Spleen (tissue), 11 donors: ENCODE data around the gene RNF169. TPM values are rescaled to one million over a fixed set of nuclear protein-coding genes. Genes with fewer than 3 reads are reported as not detected.
"Not testable (repeated sequence)": the region's sequence is repeated elsewhere in the genome, so short reads cannot be mapped to it uniquely, and the experiment has no call there.

ENCODE experiments used
- DNase-seq: peaks from one replicate; pipeline ENCODE4 v3.0.0-alpha.2; 2020
- H3K27ac ChIP-seq, 8 donors: fragments of 200-600 bp; sonication (generic) in 7 of 8; 1 replicate in 4 of 8; 2 replicates in 4 of 8; pipeline versions ENCODE4 v1.5.0 to v1.8.0; 2016 to 2021; ENCODE audit warnings: inconsistent platforms in 4 of 8, mild to moderate bottlenecking in 4 of 8, moderate library complexity in 1 of 8
- H3K27me3 ChIP-seq, 7 donors: fragments of 200-600 bp; sonication (generic) in 6 of 7; replicated peaks in 1 of 7; 1 replicate in 4 of 7; 2 replicates in 3 of 7; pipeline versions ENCODE4 v1.5.0 to v1.8.0; 2016 to 2021; ENCODE audit warnings: inconsistent platforms in 3 of 7, mild to moderate bottlenecking in 1 of 7
- H3K36me3 ChIP-seq, 6 donors: fragments of 200-600 bp; sonication (generic) in 5 of 6; 1 replicate in 4 of 6; 2 replicates in 2 of 6; pipeline versions ENCODE4 v1.5.0 to v1.8.0; 2016 to 2021; ENCODE audit warnings: inconsistent platforms in 2 of 6
- H3K4me1 ChIP-seq, 6 donors: fragments of 200-600 bp; sonication (generic) in 5 of 6; 1 replicate in 3 of 6; 2 replicates in 3 of 6; pipeline versions ENCODE4 v1.5.0 to v1.8.0; 2016 to 2021; ENCODE audit warnings: inconsistent platforms in 3 of 6
- H3K4me3 ChIP-seq, 8 donors: fragments of 200-600 bp; sonication (generic) in 7 of 8; 1 replicate in 4 of 8; 2 replicates in 4 of 8; pipeline versions ENCODE4 v1.5.0 to v1.8.0; 2016 to 2021; ENCODE audit warnings: inconsistent platforms in 4 of 8, mild to moderate bottlenecking in 4 of 8, moderate library complexity in 2 of 8
- H3K9me3 ChIP-seq, 8 donors: fragments of 200-600 bp; sonication (generic) in 7 of 8; 1 replicate in 4 of 8; 2 replicates in 4 of 8; pipeline versions ENCODE4 v1.5.0 to v1.8.0; 2016 to 2021; ENCODE audit warnings: inconsistent platforms in 4 of 8
- POLR2A ChIP-seq, 3 donors: fragments of 450-650 bp; IDR thresholded peaks; one replicate each; pipeline ENCODE4 v1.5.1; 2017; ENCODE audit warnings: antibody characterized with exemption in 3 of 3, mild to moderate bottlenecking in 1 of 3
- POLR2AphosphoS5 ChIP-seq, 3 donors: sonication (generic); formaldehyde crosslinking; IDR thresholded peaks; one replicate each; pipeline ENCODE4 v1.5.1; 2017; ENCODE audit warnings: antibody characterized with exemption in 3 of 3
- WGBS, 5 donors: extraction: QIAGEN DNeasy Blood & Tissue Kit in 3 of 5; methylation state at CpG; one replicate each; pipeline versions ENCODE4 v1.1.5 to v1.1.7; 2013 to 2018; 5-methylcytosine and 5-hydroxymethylcytosine counted together
- intact Hi-C: fragments of 100-400 bp; cut with DNase I; formaldehyde crosslinking; loops from one replicate; pipeline ENCODE4 v1.15.0; 2023; ENCODE audit warnings: low total_unique reads
- polyA plus RNA-seq, 3 donors: library from polyadenylated mRNA; stranded (reverse); fragments of 200-250 nt; gene quantifications; one replicate each; pipeline ENCODE4 v1.2.1, GENCODE V29; 2013
- total RNA-seq, 7 donors: library from RNA; depleted of rRNA in 3 of 7; stranded (reverse); fragments of >200 nt in 3 of 7; fragmentation: NEBNext Ultra II Directional in 4 of 7; extraction: Animal tissue kit (Norgen Biotek cat#: 25700) in 4 of 7; gene quantifications; one replicate each; pipeline versions ENCODE4 v1.1.0 to v1.2.1, GENCODE V29; 2016 to 2021
- TF ChIP-seq, protein P1 (sequence below), 11 experiments: fragments of 200-600 bp in 7 of 11; fragments of 450-650 bp in 4 of 11; sonication (generic) in 4 of 11; IDR thresholded peaks in 8 of 11; conservative IDR thresholded peaks in 3 of 11; 1 replicate in 7 of 11; 2 replicates in 4 of 11; pipeline versions ENCODE4 v1.4.0 to v1.8.0; 2016 to 2021; ENCODE audit warnings: antibody characterized with exemption in 11 of 11, inconsistent platforms in 4 of 11, mild to moderate bottlenecking in 1 of 11
- donor health status: healthy with polysubstance abuse.
- donor health status: DM: no; HTN: no; CAD: no; lungs with moderate emphysema.
- donor health status: DM: no; HTN: no; CAD: no.
- donor health status: Bipolar disorder and iron deficiency.
- donor health status: healthy.
- donor health status: DM: no; HTN: no; CAD: no.
- donor health status: DM: yes; HTN: yes; CAD: no.

Gene RNF169
- total and polyA plus RNA-seq, 10 donors: 2.5 to 34.1 (median 24.0) TPM

GRCh38 chr11:74755395-74755995 is 6.8 kb downstream of the RNF169 start:
- 54 to 64% (median 61%) methylated on average over 1 of the region's 1 CpG for WGBS, 5 donors
- peaks cover 0 to 4% (median 0%) of the 10 kb centered on the region in 8 donors for H3K9me3 ChIP-seq
- no peak for TF ChIP-seq POLR2AphosphoS5 (IDR thresholded peaks at IDR 0.05)
- no peak for TF ChIP-seq POLR2A (IDR thresholded peaks at IDR 0.05)
- TF ChIP-seq, protein P1, sequence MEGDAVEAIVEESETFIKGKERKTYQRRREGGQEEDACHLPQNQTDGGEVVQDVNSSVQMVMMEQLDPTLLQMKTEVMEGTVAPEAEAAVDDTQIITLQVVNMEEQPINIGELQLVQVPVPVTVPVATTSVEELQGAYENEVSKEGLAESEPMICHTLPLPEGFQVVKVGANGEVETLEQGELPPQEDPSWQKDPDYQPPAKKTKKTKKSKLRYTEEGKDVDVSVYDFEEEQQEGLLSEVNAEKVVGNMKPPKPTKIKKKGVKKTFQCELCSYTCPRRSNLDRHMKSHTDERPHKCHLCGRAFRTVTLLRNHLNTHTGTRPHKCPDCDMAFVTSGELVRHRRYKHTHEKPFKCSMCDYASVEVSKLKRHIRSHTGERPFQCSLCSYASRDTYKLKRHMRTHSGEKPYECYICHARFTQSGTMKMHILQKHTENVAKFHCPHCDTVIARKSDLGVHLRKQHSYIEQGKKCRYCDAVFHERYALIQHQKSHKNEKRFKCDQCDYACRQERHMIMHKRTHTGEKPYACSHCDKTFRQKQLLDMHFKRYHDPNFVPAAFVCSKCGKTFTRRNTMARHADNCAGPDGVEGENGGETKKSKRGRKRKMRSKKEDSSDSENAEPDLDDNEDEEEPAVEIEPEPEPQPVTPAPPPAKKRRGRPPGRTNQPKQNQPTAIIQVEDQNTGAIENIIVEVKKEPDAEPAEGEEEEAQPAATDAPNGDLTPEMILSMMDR (IDR thresholded peaks at IDR 0.05 in 8 of 11, conservative IDR thresholded peaks at IDR 0.05 in 3 of 11): no peak
- no peaks in the 10 kb centered on the region for H3K27me3 ChIP-seq
- H3K36me3 ChIP-seq: no peaks in the 10 kb centered on the region
- peaks cover 25 to 58% (median 49%) of the 10 kb centered on the region in 6 donors for H3K4me1 ChIP-seq
- no peak overlapping the region for H3K27ac ChIP-seq
- intact Hi-C loops: no loop called here
- DNase-seq: no peak
- no peak overlapping the region for H3K4me3 ChIP-seq

GRCh38 chr11:74756571-74756970 is 7.9 kb downstream of the RNF169 start:
- Histone ChIP-seq H3K36me3 (no peaks in the 10 kb centered on the region), H3K4me1 (peaks cover 19 to 47% (median 38%) of the 10 kb centered on the region in 6 donors), H3K27ac (no peak overlapping the region), H3K9me3 (peaks cover 0 to 4% (median 0%) of the 10 kb centered on the region in 8 donors), H3K27me3 (no peaks in the 10 kb centered on the region), H3K4me3 (no peak overlapping the region)
- TF ChIP-seq, protein P1 (IDR thresholded peaks at IDR 0.05 in 8 of 11, conservative IDR thresholded peaks at IDR 0.05 in 3 of 11): no peak
- TF ChIP-seq POLR2A (IDR thresholded peaks at IDR 0.05) (no peak), POLR2AphosphoS5 (IDR thresholded peaks at IDR 0.05) (no peak)
- 91 to 97% (median 93%) methylated on average over 1 of the region's 1 CpG for WGBS, 5 donors
- intact Hi-C loops: no loop called here
- no peak for DNase-seq

DNA sequence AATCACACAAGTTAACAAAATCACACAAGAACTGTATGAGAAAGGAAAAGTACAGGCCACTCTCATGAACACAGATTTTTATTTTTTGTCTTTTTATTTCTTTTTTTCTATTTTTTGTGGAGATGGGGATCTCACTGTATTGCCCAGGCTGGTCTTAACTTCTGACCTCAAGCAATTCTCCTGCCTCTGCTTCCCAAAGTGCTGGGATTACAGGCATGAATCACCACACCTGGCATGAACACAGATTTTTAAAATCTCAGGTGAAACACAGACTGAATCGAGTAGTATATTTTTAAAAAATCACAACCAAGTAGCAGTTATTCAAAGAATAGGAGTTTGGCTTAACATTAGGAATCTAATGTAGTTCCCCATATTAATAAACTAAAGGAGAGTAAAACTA is 18.3 kb downstream of the RNF169 start:
- H3K27me3 ChIP-seq: no peaks in the 10 kb centered on the region
- no peak overlapping the region for H3K27ac ChIP-seq
- TF ChIP-seq, protein P1 (IDR thresholded peaks at IDR 0.05 in 8 of 11, conservative IDR thresholded peaks at IDR 0.05 in 3 of 11): no peak
- no peak for TF ChIP-seq POLR2A (IDR thresholded peaks at IDR 0.05)
- TF ChIP-seq POLR2AphosphoS5 (IDR thresholded peaks at IDR 0.05): no peak
- no peaks in the 10 kb centered on the region for H3K9me3 ChIP-seq
- intact Hi-C loops: no loop called here
- peaks cover 0 to 9% (median 0%) of the 10 kb centered on the region in 6 donors for H3K36me3 ChIP-seq
- DNase-seq: no peak
- 91 to 100% (median 100%) methylated on average over 1 of the region's 1 CpG for WGBS, 5 donors
- peaks cover 4 to 46% (median 28%) of the 10 kb centered on the region in 6 donors for H3K4me1 ChIP-seq
- H3K4me3 ChIP-seq: no peak overlapping the region

- WGBS, 5 donors: 62 to 78% (median 69%) methylated on average over 9 of the region's 9 CpGs
- H3K27me3 ChIP-seq, DNase-seq, H3K36me3 ChIP-seq, H3K9me3 ChIP-seq, intact Hi-C loops, H3K4me3 ChIP-seq: not testable (repeated sequence)
- H3K4me1 ChIP-seq: peaks cover 4 to 50% (median 28%) of the 10 kb centered on the region in 6 donors
- H3K27ac ChIP-seq: peak overlapping the region in 1 of 8 donors; percentile 10
Measured at GRCh38 chr11:74768172-74768651, 19.6 kb downstream of the RNF169 start.
